Measurements from ENCODE around the gene BCL7A. TPM values are rescaled to one million over a fixed set of nuclear protein-coding genes. Genes with fewer than 3 reads are reported as not detected.
A peak's percentile ranks its signal among the peaks of the same experiment; 100 is the strongest.

BCL7A gene
- polyA plus RNA-seq, 3 donors: 0.34 to 0.79 (median 0.56) TPM

DNA sequence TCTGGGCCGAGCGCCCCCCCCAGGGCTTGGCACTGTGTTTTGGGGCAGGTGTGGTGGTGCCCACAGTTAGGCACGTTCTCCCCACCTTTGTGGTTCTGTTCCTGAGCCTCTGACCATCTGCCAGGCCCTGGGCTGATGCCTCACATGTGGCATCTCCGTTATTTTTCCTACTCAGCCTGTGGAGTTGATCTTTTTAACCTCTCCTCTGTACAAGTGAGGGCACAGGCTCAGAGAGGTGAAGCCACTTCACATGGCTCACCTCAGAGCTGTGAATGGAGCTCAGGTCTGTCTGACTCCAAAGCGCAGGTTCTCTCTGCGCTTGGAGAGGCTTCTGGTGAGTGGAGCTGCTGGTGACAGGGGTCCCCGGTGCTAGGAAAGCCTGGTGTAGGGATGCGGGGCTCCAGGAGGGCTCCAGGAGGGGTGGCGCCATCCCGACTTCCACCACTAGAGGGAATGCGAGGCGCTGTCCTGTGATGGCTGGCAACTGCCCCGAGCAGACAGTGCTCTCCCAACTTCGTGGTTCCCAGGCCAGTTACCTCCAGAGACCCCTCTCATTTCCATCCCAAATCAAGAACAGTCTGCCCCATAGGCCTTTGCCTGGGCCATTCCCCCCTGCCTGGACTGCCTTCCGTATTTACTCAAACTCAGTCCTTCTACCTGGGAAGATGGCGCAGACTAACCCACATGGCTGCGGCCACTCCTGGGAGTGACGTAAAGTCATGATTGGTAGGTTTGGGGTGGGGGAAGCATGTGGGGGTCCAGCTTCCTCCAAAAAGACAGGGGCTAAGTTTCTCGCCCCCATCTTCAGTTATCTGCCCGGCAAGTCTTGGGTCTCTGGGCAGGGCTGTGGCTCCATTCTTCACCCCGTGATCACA lies 9.9 kb downstream of the BCL7A start:
- H3K4me1 Mint-ChIP-seq: peaks cover 2% of the 10 kb centered on the region
- no peak overlapping the region for H3K9ac ChIP-seq (ENCODE audit: insufficient read depth, low read length, poor library complexity, severe bottlenecking)
- intact Hi-C loops (cut with micrococcal nuclease): no loop called here
- H3K27ac Mint-ChIP-seq: no peak overlapping the region
- peak in 2 of 3 donors; percentile 24 to 28 for DNase-seq
- H3K79me2 ChIP-seq (ENCODE audit: insufficient read depth, low read length): peaks cover 5% of the 10 kb centered on the region
- no peak overlapping the region for H3K4me3 ChIP-seq (replicated peaks in 1 of 3; ENCODE audit: low read depth in 2 of 3, low read length in 3 of 3)
- 77% methylated on average over 17 of the region's 21 CpGs for WGBS (ENCODE audit: insufficient coverage)
- peaks cover 0 to 4% (median 1%) of the 10 kb centered on the region in 3 donors for H3K27me3 Mint-ChIP-seq (ENCODE audit: low read depth in 3 of 3)
- no peak overlapping the region for H3K4me2 ChIP-seq (replicated peaks; ENCODE audit: extremely low read depth, low read length, poor library complexity, severe bottlenecking)
- no peaks in the 10 kb centered on the region for H3K36me3 ChIP-seq (replicated peaks in 1 of 2; ENCODE audit: control insufficient read depth in 1 of 2, insufficient read depth in 2 of 2, low read length in 2 of 2)
- peak; percentile 80 for TF ChIP-seq CTCF (IDR thresholded peaks at IDR 0.05)
- H3K27me3 ChIP-seq (ENCODE audit: control insufficient read depth in 2 of 2, insufficient read depth in 2 of 2, low read length in 2 of 2): no peaks in the 10 kb centered on the region
- no peaks in the 10 kb centered on the region for H3K4me1 ChIP-seq (ENCODE audit: control insufficient read depth in 1 of 2, insufficient read depth in 2 of 2, low read length in 2 of 2)
- H4K20me1 ChIP-seq (ENCODE audit: insufficient read depth, low read length): no peaks in the 10 kb centered on the region
- H3K9me3 ChIP-seq (replicated peaks in 1 of 2; ENCODE audit: control insufficient read depth in 1 of 2, insufficient read depth in 1 of 2, low read length in 2 of 2): no peaks in the 10 kb centered on the region
- H3K9me3 Mint-ChIP-seq: no peaks in the 10 kb centered on the region
- peaks cover 2 to 16% of the 10 kb centered on the region in 2 donors for H3K36me3 Mint-ChIP-seq
- no peak overlapping the region for H3K27ac ChIP-seq (ENCODE audit: low read depth in 1 of 2, low read length in 2 of 2)
- H3K4me3 Mint-ChIP-seq: no peak overlapping the region
- no peak overlapping the region for H2AFZ ChIP-seq (ENCODE audit: insufficient read depth, low read depth, low read length, poor library complexity, severe bottlenecking)

DNA sequence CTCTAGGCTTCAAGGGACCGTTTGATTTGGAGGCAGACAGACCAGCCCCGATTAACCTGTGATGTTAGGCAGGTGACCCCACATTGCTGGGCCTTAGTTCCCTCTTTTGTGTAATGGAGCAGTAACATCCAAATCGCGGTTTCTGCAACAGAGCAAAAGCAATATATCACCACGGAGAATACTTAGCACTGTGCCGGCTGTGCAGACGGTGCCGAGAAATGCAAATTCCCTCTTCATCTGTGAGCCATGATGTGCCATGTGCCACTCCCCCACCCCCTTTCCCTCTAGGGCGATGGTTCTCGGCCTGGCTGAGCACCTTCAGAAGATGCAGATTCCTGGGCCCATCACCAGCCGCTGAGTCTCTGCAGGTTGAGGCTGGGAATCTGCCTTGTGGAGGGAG lies 10.9 kb downstream of the BCL7A start:
- H3K9me3 ChIP-seq (replicated peaks in 1 of 2; ENCODE audit: control insufficient read depth in 1 of 2, insufficient read depth in 1 of 2, low read length in 2 of 2): no peaks in the 10 kb centered on the region
- H3K36me3 ChIP-seq (replicated peaks in 1 of 2; ENCODE audit: control insufficient read depth in 1 of 2, insufficient read depth in 2 of 2, low read length in 2 of 2): no peaks in the 10 kb centered on the region
- H3K9ac ChIP-seq (ENCODE audit: insufficient read depth, low read length, poor library complexity, severe bottlenecking): no peak overlapping the region
- Mint-ChIP-seq H3K36me3 (peaks cover 2 to 23% of the 10 kb centered on the region in 2 donors), H3K4me1 (peaks cover 2% of the 10 kb centered on the region), H3K4me3 (no peak overlapping the region), H3K9me3 (no peaks in the 10 kb centered on the region), H3K27me3 (ENCODE audit: low read depth in 3 of 3) (peaks cover 0 to 4% (median 1%) of the 10 kb centered on the region in 3 donors), H3K27ac (no peak overlapping the region)
- H3K27ac ChIP-seq (ENCODE audit: low read depth in 1 of 2, low read length in 2 of 2): no peak overlapping the region
- H3K79me2 ChIP-seq (ENCODE audit: insufficient read depth, low read length): no peaks in the 10 kb centered on the region
- no peaks in the 10 kb centered on the region for H4K20me1 ChIP-seq (ENCODE audit: insufficient read depth, low read length)
- no peaks in the 10 kb centered on the region for H3K27me3 ChIP-seq (ENCODE audit: control insufficient read depth in 2 of 2, insufficient read depth in 2 of 2, low read length in 2 of 2)
- intact Hi-C loops (cut with micrococcal nuclease): no loop called here
- TF ChIP-seq CTCF (IDR thresholded peaks at IDR 0.05): no peak
- WGBS (ENCODE audit: insufficient coverage): 89% methylated on average over 8 of the region's 11 CpGs
- H3K4me2 ChIP-seq (replicated peaks; ENCODE audit: extremely low read depth, low read length, poor library complexity, severe bottlenecking): no peak overlapping the region
- no peak overlapping the region for H2AFZ ChIP-seq (ENCODE audit: insufficient read depth, low read depth, low read length, poor library complexity, severe bottlenecking)
- DNase-seq: no peak
- no peak overlapping the region for H3K4me3 ChIP-seq (replicated peaks in 1 of 3; ENCODE audit: low read depth in 2 of 3, low read length in 3 of 3)
- H3K4me1 ChIP-seq (ENCODE audit: control insufficient read depth in 1 of 2, insufficient read depth in 2 of 2, low read length in 2 of 2): no peaks in the 10 kb centered on the region

Data from CD14-positive monocyte (primary cell).